NCI-H2107 (cell line): ENCODE data around the gene MB21D2.
A peak's percentile ranks its signal among the peaks of the same experiment; 100 is the strongest.

Experiments
- DNase-seq: peaks from one replicate; lab custom pipeline; 2025; lab: John Stamatoyannopoulos, UW

MB21D2 gene

GRCh38 chr3:192833177-192833890, 84.3 kb downstream of the MB21D2 start:
- no peak for DNase-seq

- DNase-seq, result no peak
These were observed 85.8 kb downstream of the MB21D2 start for GRCh38 chr3:192831801-192832347.

GRCh38 chr3:192831111-192831644, 86.5 kb downstream of the MB21D2 start:
- DNase-seq, result no peak

- DNase-seq, result no peak
These were observed 87.2 kb downstream of the MB21D2 start for GRCh38 chr3:192830291-192831110.

- DNase-seq, result no peak
These were observed 89.6 kb downstream of the MB21D2 start for GRCh38 chr3:192827863-192828594.

- no peak for DNase-seq
These were observed 90.4 kb downstream of the MB21D2 start for GRCh38 chr3:192827208-192827607.

GRCh38 chr3:192826214-192827006, 91.2 kb downstream of the MB21D2 start:
- no peak for DNase-seq

GRCh38 chr3:192825657-192826200, 91.9 kb downstream of the MB21D2 start:
- peak; percentile 89 for DNase-seq

- no peak for DNase-seq
These were observed 92.4 kb downstream of the MB21D2 start for GRCh38 chr3:192825216-192825615.

- DNase-seq, result no peak
These were observed 93.3 kb downstream of the MB21D2 start for GRCh38 chr3:192824313-192824712.

- no peak for DNase-seq
These were observed 96.5 kb downstream of the MB21D2 start for GRCh38 chr3:192821161-192821560.

GRCh38 chr3:192820161-192820560, 97.5 kb downstream of the MB21D2 start:
- DNase-seq, result no peak

- no peak for DNase-seq
These were observed 98.6 kb downstream of the MB21D2 start for GRCh38 chr3:192819001-192819569.

GRCh38 chr3:192818126-192818525, 99.5 kb downstream of the MB21D2 start:
- DNase-seq, result no peak

GRCh38 chr3:192817506-192817905, 100.2 kb downstream of the MB21D2 start:
- DNase-seq, result no peak

GRCh38 chr3:192817053-192817452, 100.6 kb downstream of the MB21D2 start:
- DNase-seq, result no peak

- peak; percentile 45 for DNase-seq
These were observed 101.3 kb downstream of the MB21D2 start for GRCh38 chr3:192816351-192816750.

- DNase-seq, result peak; percentile 56
These were observed 104.8 kb downstream of the MB21D2 start for GRCh38 chr3:192812743-192813383.

GRCh38 chr3:192805711-192806110, 111.9 kb downstream of the MB21D2 start:
- DNase-seq, result no peak

- DNase-seq, result no peak
These were observed 113.2 kb downstream of the MB21D2 start for GRCh38 chr3:192804502-192804901.
